Brain pericyte (primary cell): Measurements from ENCODE around the gene CMIP.

Experiments
- DNase-seq: peaks from one replicate; pipeline ENCODE4 v3.0.0-alpha.2; 2012; ENCODE audit warnings: low read depth, low spot score

Gene CMIP

DNA sequence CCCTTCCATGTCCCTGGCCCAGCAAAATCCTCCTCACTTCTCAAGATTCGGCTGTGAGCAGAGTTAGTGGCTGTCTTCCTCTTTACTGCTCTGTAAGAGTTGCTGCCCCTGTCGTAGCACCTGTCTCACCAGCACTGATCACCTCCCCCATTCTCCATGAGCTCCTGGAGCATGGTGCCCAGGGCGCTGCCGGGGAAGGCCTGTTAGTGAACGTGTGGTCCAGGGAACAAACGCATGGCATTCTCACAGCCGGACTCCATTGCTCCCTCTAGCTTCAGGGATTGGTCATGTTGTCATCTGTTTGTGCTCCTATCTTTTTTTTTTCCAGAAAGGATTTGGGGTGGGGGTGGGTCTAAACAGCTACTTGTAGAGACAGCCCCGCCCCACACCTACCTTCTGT, 141.2 kb downstream of the CMIP start:
- DNase-seq, result no peak

DNA sequence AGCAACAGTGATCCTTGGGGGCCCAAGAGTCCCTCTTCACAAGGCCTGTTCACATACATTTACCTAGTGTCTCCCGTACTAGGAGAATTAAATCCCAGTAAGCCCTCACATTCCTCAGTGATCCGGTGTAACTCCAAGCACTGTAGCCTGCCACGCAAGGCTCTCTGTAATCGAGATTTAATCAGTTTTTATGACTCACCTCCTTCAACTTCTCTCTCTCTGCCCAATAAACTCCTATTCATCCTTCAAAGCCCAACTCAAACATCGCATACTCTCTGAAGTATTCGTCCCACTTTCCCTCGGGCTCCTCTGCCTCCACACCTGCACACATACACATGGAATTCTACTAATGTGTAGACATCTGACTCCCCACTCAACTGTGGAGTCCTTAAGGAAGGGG, 141.8 kb downstream of the CMIP start:
- no peak for DNase-seq

- no peak for DNase-seq
Observed at GRCh38 chr16:81586977-81587625, 142.5 kb downstream of the CMIP start.

DNA sequence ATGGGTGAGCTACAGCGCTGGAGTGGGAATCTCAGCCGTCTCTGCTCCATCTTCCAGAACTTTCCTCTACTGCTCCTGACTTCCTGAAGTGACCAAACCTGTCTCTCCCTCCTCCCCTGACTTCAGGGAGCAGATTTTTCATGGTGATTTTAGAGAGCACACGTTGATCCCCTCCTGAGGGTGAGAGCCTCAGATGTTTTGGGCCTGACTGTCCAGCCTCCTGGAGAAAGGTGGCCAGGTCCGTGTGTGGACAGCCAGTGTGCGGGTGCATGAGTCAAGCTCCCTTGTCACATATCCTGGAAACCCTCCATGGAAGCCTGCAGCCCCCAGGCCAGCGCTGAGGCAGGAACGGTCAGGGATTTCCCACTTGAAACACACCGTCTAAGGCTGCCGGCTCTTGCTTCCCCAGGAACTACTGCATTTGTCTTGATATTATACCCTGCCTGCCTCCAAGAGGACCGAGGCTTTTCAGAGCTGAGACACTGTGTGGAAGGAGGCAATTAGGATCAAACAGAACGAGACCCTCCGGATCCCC, 143.1 kb downstream of the CMIP start:
- no peak for DNase-seq

- DNase-seq, result no peak
Observed at GRCh38 chr16:81588326-81589081, 143.9 kb downstream of the CMIP start.

GRCh38 chr16:81589975-81590650, 145.5 kb downstream of the CMIP start:
- DNase-seq, result no peak

GRCh38 chr16:81590714-81591544, 146.3 kb downstream of the CMIP start:
- no peak for DNase-seq

- DNase-seq, result no peak
Observed at GRCh38 chr16:81591545-81591870, 146.9 kb downstream of the CMIP start.

DNA sequence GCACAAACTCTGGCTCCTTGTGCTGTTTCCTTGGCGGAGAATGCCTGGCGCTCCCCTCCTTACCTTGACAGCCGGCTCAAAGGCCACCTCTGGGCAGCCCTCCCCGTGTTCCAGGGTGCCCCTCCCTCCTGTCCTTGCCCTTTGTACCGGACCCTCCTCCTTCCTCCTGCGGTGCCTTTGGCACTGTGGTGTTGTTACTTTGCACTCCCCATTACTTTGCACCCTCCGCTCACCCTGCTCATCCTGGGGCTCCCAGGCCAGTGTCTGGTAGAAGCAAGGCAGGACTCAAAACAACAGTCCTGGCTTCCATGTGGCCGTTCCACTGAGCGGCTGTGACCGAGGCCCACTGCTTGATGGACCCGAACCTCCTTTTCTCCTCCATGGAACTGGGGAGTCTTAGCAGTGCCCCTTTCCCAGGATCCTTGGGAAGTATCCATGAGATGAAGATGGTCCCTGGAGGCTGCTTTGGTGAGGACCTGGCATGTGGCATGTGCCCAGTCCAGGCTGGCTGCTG, 147.8 kb downstream of the CMIP start:
- DNase-seq, result no peak

- DNase-seq, result no peak
Observed at GRCh38 chr16:81593481-81593880, 148.9 kb downstream of the CMIP start.

- no peak for DNase-seq
Observed at GRCh38 chr16:81595629-81596292, 151.2 kb downstream of the CMIP start.

DNA sequence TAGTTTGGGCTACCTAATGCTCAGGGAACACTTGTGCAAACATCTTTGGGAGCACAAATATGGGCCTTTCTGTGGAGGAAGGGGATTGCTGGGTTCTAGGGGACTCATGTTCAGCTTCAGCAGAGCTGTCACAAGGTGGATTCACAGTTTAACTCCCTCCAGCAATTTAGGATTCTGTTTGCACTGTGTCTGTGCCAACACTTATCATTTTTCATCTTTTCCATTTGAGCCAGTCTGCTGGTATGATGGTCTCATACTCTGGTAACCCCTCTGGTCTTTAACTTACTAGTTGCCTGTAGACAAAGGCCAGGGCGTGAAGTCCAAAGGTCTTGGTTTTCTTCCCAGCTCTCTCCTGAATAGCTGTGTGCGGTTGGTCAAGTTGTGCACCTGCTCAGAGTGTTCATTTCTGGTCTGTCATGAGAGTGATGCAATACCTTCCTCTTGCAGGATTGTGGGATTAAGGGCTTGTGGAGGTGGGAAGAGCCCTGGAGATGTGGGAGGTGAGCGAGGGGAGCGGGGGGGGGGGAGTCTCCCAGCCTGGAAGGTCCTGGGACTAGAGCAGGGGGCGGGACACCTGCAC, 152.6 kb downstream of the CMIP start:
- DNase-seq, result no peak

GRCh38 chr16:81598083-81598482, 153.5 kb downstream of the CMIP start:
- DNase-seq, result no peak

- no peak for DNase-seq
Observed at GRCh38 chr16:81599034-81599744, 154.6 kb downstream of the CMIP start.

DNA sequence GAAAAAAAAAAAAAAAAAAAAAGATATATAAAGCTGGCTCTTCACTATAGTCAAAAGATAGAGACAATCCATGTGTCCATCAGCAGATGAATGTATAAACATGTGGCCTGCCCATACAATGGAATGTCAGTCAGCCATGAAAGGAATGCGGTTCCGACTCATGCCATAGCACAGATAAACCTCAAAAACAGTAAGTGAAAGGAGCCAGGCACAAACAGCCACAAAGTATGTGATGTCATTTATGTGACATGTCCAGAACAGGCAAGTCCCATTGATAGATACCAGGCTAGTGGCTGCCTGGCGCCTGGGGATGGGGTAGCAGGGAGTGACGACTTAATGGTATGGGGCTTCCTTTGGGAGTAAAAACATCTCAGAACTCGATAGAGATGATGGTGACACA, 155.7 kb downstream of the CMIP start:
- DNase-seq, result no peak

DNA sequence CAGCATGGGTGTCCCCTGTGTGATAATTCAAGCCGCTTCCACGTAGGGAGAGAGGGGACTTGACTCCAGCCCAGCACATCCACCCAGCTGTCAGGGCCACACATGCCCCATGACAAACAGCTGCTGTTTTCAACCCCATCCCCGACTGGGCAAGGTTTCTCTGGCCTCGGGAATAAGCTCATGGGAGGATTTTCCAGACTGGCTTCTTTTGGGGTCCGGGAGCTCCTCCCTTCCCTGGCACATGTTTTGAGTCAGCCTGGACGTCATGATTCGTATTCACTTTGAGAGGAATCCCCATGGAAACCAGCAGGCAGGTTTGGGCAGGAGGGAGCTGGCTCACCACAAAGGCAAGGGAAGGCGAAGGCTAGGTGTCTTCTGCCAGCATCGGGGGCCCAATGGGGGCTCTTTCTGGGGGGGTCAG, 156.4 kb downstream of the CMIP start:
- DNase-seq, result no peak

GRCh38 chr16:81601601-81602255, 157.1 kb downstream of the CMIP start:
- DNase-seq, result no peak

DNA sequence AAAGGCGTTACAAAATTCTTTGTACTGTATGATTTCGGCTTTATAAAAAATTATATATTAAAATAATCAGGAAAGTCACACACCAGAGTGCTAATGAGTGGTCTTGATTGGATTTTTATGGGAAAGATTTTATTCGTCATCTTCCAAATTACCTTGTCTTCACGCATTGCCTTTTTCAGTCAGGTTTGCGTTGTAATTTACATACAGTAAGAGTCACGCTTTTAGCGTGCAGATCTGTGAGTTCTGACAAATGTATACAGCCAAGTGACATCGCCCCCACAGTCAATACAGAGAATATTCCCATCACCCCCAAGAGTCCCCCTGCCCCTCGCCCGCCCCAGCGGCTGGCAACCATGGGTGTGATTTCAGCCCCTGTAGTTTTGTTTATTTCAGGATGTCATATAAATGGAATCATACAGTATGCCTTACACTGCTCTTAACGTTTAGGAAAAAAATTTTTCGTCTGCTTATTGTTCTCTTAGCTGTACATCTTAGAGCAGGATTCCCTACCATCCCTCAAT, 157.7 kb downstream of the CMIP start:
- no peak for DNase-seq

DNA sequence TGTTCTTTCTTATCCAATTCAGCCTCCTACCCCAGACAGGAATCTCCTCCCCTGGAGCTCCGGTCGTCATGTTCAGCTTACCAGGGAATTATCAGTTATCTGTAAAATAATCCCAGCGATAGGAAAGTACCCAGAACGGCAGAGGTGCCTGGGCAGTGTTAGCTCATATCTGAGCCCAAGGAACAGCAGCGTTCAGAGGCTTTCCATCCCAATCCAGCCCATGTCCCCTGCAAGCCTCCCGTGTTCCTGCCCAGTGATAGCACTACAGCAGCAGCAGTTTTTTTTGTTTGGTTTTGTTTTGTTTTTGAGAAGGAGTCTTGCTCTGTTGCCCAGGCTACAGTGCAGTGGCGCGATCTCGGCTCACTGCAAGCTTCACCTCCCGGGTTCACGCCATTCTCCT, 158.2 kb downstream of the CMIP start:
- DNase-seq, result no peak
